Colonic mucosa (tissue), 4 donors: ENCODE measurements around the gene SRSF11. TPM values are rescaled to one million over a fixed set of nuclear protein-coding genes. Genes with fewer than 3 reads are reported as not detected.

Experiments used
- DNase-seq: peaks from one replicate; pipeline ENCODE4 v3.0.0-alpha.2; 2020
- H3K27ac ChIP-seq: fragments of 200-600 bp; one replicate; pipeline ENCODE4 v1.8.0; 2021
- H3K27me3 ChIP-seq: fragments of 200-600 bp; one replicate; pipeline ENCODE4 v1.8.0; 2021
- H3K36me3 ChIP-seq: fragments of 200-600 bp; one replicate; pipeline ENCODE4 v1.8.0; 2021
- H3K4me1 ChIP-seq: fragments of 200-600 bp; one replicate; pipeline ENCODE4 v1.8.0; 2021; ENCODE audit warnings: mild to moderate bottlenecking
- H3K4me3 ChIP-seq: fragments of 200-600 bp; one replicate; pipeline ENCODE4 v1.8.0; 2021
- H3K9ac ChIP-seq, 2 donors: one replicate each; pipeline ENCODE4 v1.7.0; 2013; ENCODE audit warnings: control low read depth in 2 of 2, low read depth in 2 of 2, low read length in 2 of 2
- H3K9me3 ChIP-seq: fragments of 200-600 bp; one replicate; pipeline ENCODE4 v1.8.0; 2021
- CTCF ChIP-seq: fragments of 200-600 bp; IDR thresholded peaks from one replicate; pipeline ENCODE4 v1.8.0; 2022; ENCODE audit warnings: antibody characterized with exemption, mild to moderate bottlenecking
- intact Hi-C: fragments of 100-400 bp; cut with DNase I; formaldehyde crosslinking; loops from one replicate; pipeline ENCODE4 v1.14.1; 2022
- total RNA-seq, 2 donors: library from RNA; stranded (reverse); fragmentation: NEBNext Ultra II Directional in 1 of 2; extraction: Animal tissue kit (Norgen Biotek cat#: 25700) in 1 of 2; gene quantifications; one replicate each; pipeline ENCODE4 v1.2.1, GENCODE V29; 2021
- donor health status: healthy.
- donor health status: DM: no; HTN: no; CAD: no.
- donor health status: DM: no; HTN: no; CAD: no.

SRSF11 gene
- total RNA-seq, 2 donors from 2014 or later, result 100 to 116 TPM

GRCh38 chr1:70286453-70286852 lies 65.3 kb downstream of the SRSF11 start:
- Histone ChIP-seq H3K36me3 (no peaks in the 10 kb centered on the region), H3K9me3 (no peaks in the 10 kb centered on the region), H3K4me3 (no peak overlapping the region), H3K27ac (no peak overlapping the region), H3K9ac (no peak overlapping the region), H3K4me1 (no peaks in the 10 kb centered on the region), H3K27me3 (no peaks in the 10 kb centered on the region)
- TF ChIP-seq CTCF, result no peak
- DNase-seq, result no peak
- intact Hi-C loops, result no loop called here

- Histone ChIP-seq H3K36me3 (no peaks in the 10 kb centered on the region), H3K27me3 (no peaks in the 10 kb centered on the region), H3K27ac (no peak overlapping the region), H3K4me3 (no peak overlapping the region), H3K9me3 (no peaks in the 10 kb centered on the region), H3K4me1 (no peaks in the 10 kb centered on the region), H3K9ac (no peak overlapping the region)
- intact Hi-C loops, result no loop called here
- TF ChIP-seq CTCF, result no peak
- no peak for DNase-seq
These were observed 67.0 kb downstream of the SRSF11 start for GRCh38 chr1:70288166-70288565.

- intact Hi-C loops, result no loop called here
- Histone ChIP-seq H3K4me1 (no peaks in the 10 kb centered on the region), H3K9ac (no peak overlapping the region), H3K36me3 (no peaks in the 10 kb centered on the region), H3K4me3 (no peak overlapping the region), H3K27me3 (no peaks in the 10 kb centered on the region), H3K27ac (no peak overlapping the region), H3K9me3 (no peaks in the 10 kb centered on the region)
- no peak for TF ChIP-seq CTCF
- no peak for DNase-seq
These were observed 69.0 kb downstream of the SRSF11 start for GRCh38 chr1:70290218-70290617.

GRCh38 chr1:70293186-70293843 lies 72.1 kb downstream of the SRSF11 start:
- Histone ChIP-seq H3K9me3 (no peaks in the 10 kb centered on the region), H3K9ac (no peak overlapping the region), H3K4me3 (no peak overlapping the region), H3K27me3 (no peaks in the 10 kb centered on the region), H3K27ac (no peak overlapping the region), H3K36me3 (peaks cover 8% of the 10 kb centered on the region), H3K4me1 (no peaks in the 10 kb centered on the region)
- intact Hi-C loops, result no loop called here
- no peak for TF ChIP-seq CTCF
- no peak for DNase-seq

- no peak overlapping the region for H3K4me3 ChIP-seq
- H3K27me3 ChIP-seq, result no peaks in the 10 kb centered on the region
- H3K4me1 ChIP-seq, result no peaks in the 10 kb centered on the region
- H3K9ac ChIP-seq, result no peak overlapping the region
- DNase-seq, result no peak
- no peaks in the 10 kb centered on the region for H3K9me3 ChIP-seq
- H3K36me3 ChIP-seq, result peaks cover 14% of the 10 kb centered on the region
- H3K27ac ChIP-seq, result no peak overlapping the region
- intact Hi-C loops, result no loop called here
- no peak for TF ChIP-seq CTCF
These were observed 74.6 kb downstream of the SRSF11 start for GRCh38 chr1:70295749-70296148.
